GM12865 (cell line): ENCODE results near the gene CD200R1L.
"Not testable (repeated sequence)": the region's sequence is repeated elsewhere in the genome, so short reads cannot be mapped to it uniquely, and the experiment has no call there.

ENCODE experiments used
- DNase-seq: peaks from one replicate; pipeline ENCODE4 v3.0.0; 2010; ENCODE audit warnings: low read depth
- H3K4me3 ChIP-seq: 2 replicates; pipeline ENCODE4 v1.5.1; 2011; ENCODE audit warnings: mild to moderate bottlenecking, low read depth, low read length, control low read depth
- TF ChIP-seq, protein P1 (sequence below): IDR thresholded peaks from 2 replicates; pipeline ENCODE4 v1.5.1; 2011; ENCODE audit warnings: low read length, control low read depth, low read depth, inconsistent platforms; ENCODE audit not compliant: insufficient read depth; ENCODE audit errors: missing control alignments

The CD200R1L gene

DNA sequence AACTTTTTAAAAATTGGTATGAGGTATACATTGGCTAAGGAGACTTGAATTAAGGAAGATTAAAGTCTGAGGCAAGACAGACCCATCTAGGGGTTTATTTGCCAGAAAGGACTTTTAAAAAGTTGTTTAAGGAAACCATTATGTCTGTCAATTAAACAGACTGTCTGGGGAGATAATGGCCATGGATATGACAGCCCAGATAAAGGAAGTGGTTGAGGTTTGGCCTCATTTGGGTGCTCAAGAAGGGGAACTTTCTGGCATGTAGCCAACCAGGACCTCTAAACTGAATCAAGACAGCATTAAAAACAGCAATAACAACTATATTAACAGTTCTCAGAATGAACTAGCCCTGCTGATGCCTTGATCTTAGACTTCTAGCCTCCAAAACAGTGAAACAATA is 9.9 kb upstream of the CD200R1L start:
- no peak overlapping the region for H3K4me3 ChIP-seq
- peak; percentile 47 for DNase-seq
- TF ChIP-seq, protein P1, sequence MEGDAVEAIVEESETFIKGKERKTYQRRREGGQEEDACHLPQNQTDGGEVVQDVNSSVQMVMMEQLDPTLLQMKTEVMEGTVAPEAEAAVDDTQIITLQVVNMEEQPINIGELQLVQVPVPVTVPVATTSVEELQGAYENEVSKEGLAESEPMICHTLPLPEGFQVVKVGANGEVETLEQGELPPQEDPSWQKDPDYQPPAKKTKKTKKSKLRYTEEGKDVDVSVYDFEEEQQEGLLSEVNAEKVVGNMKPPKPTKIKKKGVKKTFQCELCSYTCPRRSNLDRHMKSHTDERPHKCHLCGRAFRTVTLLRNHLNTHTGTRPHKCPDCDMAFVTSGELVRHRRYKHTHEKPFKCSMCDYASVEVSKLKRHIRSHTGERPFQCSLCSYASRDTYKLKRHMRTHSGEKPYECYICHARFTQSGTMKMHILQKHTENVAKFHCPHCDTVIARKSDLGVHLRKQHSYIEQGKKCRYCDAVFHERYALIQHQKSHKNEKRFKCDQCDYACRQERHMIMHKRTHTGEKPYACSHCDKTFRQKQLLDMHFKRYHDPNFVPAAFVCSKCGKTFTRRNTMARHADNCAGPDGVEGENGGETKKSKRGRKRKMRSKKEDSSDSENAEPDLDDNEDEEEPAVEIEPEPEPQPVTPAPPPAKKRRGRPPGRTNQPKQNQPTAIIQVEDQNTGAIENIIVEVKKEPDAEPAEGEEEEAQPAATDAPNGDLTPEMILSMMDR = no peak

DNA sequence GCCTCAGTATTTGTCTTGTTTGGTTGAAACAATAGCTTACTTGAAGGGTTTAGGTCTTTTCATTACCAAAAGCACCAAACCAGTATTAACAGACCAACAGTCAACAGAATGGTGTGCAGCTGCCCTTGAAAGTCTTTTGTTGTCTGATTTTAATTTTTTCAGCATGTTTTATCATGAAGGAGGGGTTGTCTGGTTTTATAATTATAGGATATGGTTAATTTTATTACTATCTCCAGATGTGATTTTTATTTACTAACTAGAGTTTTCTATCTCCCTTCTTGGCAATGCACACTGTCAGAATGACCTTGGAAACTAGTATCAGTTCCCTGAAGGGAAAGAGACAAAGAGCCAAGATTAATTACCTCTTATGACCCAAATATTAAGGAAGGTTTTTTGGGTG is 9.2 kb upstream of the CD200R1L start:
- no peak for DNase-seq
- H3K4me3 ChIP-seq = no peak overlapping the region
- TF ChIP-seq, protein P1 = no peak

DNA sequence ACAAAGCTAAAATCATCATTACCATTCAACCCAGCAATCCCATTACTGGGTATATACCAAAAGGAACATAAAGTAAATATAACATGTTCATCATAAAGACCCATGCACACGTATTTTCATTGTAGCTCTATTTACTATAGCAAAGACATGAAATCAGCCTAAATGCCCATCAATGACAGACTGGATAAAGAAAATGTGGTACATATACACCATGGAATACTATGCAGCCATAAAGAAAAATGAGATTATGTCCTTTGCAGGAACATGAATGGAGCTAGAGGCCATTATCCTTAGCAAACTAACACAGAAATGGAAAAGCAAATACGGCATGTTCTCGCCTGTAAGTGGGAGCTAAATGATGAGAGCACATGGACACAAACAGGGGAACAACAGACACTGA is 8.4 kb upstream of the CD200R1L start:
- H3K4me3 ChIP-seq, DNase-seq: not testable (repeated sequence)

DNA sequence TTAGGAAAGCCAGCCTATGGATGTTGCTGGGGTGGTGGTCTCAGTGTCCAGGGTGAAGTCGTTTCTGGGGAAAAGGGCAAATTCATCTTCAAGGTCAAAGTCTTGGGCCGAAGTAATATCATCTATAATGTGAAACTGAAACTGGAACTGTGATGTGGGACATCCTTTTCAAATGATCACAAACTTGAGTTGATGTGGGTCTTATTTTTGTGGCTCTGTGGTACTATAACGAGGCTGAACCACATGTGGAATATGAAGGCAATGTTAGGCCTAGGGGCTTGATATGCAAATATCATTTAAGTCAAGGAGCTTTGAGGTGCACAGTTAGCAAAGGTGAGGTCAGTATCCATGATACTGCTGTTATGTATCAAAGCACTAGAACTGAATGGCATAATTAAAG is 1.5 kb upstream of the CD200R1L start:
- peak; percentile 10 for DNase-seq

DNA sequence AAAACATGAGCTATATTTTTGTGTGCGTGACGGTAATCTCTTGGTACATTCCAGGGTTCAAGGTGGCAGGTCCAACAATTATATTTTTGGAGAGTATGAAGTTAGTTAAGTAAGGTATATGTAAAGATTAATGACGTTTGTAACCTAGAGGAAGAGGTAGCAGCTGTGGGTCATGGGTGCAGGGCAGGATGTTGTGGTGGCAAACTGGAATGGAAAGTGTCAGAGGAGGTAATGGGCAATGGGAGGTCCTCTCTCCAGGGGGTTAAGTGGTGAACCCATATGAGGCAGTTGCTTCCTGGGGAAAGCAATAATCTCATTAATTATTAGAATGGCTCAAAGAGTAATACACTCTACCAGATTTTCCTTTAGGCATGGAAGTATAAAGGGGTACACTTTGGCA is 1.0 kb upstream of the CD200R1L start:
- peak; percentile 54 for DNase-seq
- H3K4me3 ChIP-seq = no peak overlapping the region

More for the DNA sequence above, 1.5 kb upstream of the CD200R1L start:
- TF ChIP-seq, protein P1 = no peak
- no peak overlapping the region for H3K4me3 ChIP-seq

DNA sequence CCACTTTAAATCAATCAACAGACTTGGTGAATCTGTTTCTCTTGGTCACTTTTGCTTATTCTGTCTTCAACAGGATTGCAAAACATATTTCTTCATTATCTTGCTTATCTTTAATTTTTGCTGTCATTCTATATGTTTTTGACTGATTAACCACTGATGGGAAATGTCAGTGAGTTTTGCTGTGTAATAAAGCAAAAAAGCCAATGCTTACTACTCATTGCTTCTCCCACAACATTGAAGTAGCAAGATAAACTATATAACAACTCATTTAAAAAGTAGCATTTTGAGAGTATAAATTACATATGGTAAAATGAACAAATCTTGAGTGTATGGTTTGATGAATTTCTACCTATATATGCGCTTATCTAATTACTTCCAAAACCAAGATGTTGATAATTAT is 892 bp downstream of the CD200R1L start:
- DNase-seq = no peak
- H3K4me3 ChIP-seq = no peak overlapping the region
- TF ChIP-seq, protein P1 = no peak

More for the DNA sequence above, 1.0 kb upstream of the CD200R1L start:
- TF ChIP-seq, protein P1 = no peak

DNA sequence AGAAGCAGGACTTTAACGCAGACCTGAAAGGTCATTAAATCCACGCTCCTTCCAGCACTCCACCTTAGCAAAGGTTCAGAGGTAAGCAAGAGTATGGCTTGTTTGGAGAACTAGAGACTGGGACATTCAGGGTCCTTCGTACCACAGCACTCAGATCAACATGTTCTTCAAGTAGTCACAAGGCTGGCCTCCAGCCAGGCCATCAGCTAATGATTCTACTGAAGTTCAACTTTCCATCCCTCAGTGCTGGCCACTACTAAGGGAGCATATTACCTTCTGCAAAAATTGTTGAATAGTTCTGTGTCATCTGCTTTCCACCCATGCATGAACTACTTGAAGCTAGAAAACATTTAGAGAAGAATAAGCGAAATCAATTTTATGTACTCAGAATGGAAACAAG is 17.6 kb downstream of the CD200R1L start:
- no peak for DNase-seq
- H3K4me3 ChIP-seq = no peak overlapping the region
- TF ChIP-seq, protein P1 = no peak
